ENCODE measurements around the gene STRN3. TPM values are rescaled to one million over a fixed set of nuclear protein-coding genes. Genes with fewer than 3 reads are reported as not detected.
A peak's percentile ranks its signal among the peaks of the same experiment; 100 is the strongest.
"Not testable (repeated sequence)": the region's sequence is repeated elsewhere in the genome, so short reads cannot be mapped to it uniquely, and the experiment has no call there.

Gene STRN3
- total RNA-seq, 8 experiments from 2014 or later, result 27.9 to 54.3 (median 37.1) TPM

GRCh38 chr14:31051511-31051910 lies 25.3 kb upstream of the STRN3 start:
- Histone ChIP-seq H3K4me3 (no peak overlapping the region), H3K27ac (no peak overlapping the region), H3K4me1 (replicated peaks in 1 of 2) (no peaks in the 10 kb centered on the region)
- in situ Hi-C loops (cut with MboI; ENCODE audit: low pct_unique_long_range_greater_than_20kb in 2 of 9, low sequenced_read_pairs in 9 of 9, unreplicated experiment in 9 of 9), result no loop called here
- ATAC-seq (replicated peaks in 6 of 8), result no peak
- 44 to 95% (median 75%) methylated on average over 2 to 3 of the region's 4 CpGs; no CpG with 5 or more reads in 1 of the 10 experiments for WGBS, 10 experiments

- in situ Hi-C loops (cut with MboI; ENCODE audit: low pct_unique_long_range_greater_than_20kb in 2 of 9, low sequenced_read_pairs in 9 of 9, unreplicated experiment in 9 of 9), result no loop called here
- ATAC-seq (replicated peaks in 6 of 8), result no peak
- 82 to 100% (median 95%) methylated on average over 1 to 5 of the region's 7 CpGs; no CpG with 5 or more reads in 1 of the 10 experiments for WGBS, 10 experiments
- Histone ChIP-seq H3K27ac (no peak overlapping the region), H3K4me1 (replicated peaks in 1 of 2) (no peaks in the 10 kb centered on the region), H3K4me3 (no peak overlapping the region)
Measured at GRCh38 chr14:31051023-31051422, 24.8 kb upstream of the STRN3 start.

- no peaks in the 10 kb centered on the region for H3K4me1 ChIP-seq (replicated peaks in 1 of 2)
- no peak overlapping the region for H3K27ac ChIP-seq
- 36 to 100% (median 83%) methylated on average over 1 to 5 of the region's 10 CpGs; no CpG with 5 or more reads in 3 of the 10 experiments for WGBS, 10 experiments
- ATAC-seq (replicated peaks in 6 of 8), result no peak
- H3K4me3 ChIP-seq, result no peak overlapping the region
- in situ Hi-C loops (cut with MboI; ENCODE audit: low pct_unique_long_range_greater_than_20kb in 2 of 9, low sequenced_read_pairs in 9 of 9, unreplicated experiment in 9 of 9), result no loop called here
Measured at GRCh38 chr14:31047503-31047902, 21.3 kb upstream of the STRN3 start.

GRCh38 chr14:31045501-31046080 lies 19.4 kb upstream of the STRN3 start:
- ATAC-seq (replicated peaks in 6 of 8), result peak in 2 of 8 experiments; percentile 16 to 27
- 60 to 100% (median 88%) methylated on average over 1 to 5 of the region's 8 CpGs; no CpG with 5 or more reads in 2 of the 10 experiments for WGBS, 10 experiments
- H3K4me1 ChIP-seq (replicated peaks in 1 of 2), result no peaks in the 10 kb centered on the region
- no peak overlapping the region for H3K27ac ChIP-seq
- H3K4me3 ChIP-seq, result no peak overlapping the region
- in situ Hi-C loops (cut with MboI; ENCODE audit: low pct_unique_long_range_greater_than_20kb in 2 of 9, low sequenced_read_pairs in 9 of 9, unreplicated experiment in 9 of 9), result no loop called here

- ATAC-seq (replicated peaks in 6 of 8), result no peak
- no peaks in the 10 kb centered on the region for H3K4me1 ChIP-seq (replicated peaks in 1 of 2)
- H3K4me3 ChIP-seq, result no peak overlapping the region
- in situ Hi-C loops (cut with MboI; ENCODE audit: low pct_unique_long_range_greater_than_20kb in 2 of 9, low sequenced_read_pairs in 9 of 9, unreplicated experiment in 9 of 9), result no loop called here
- WGBS, 10 experiments, result 40 to 95% (median 82%) methylated on average over 2 to 3 of the region's 3 CpGs; no CpG with 5 or more reads in 1 of the 10 experiments
- no peak overlapping the region for H3K27ac ChIP-seq
Measured at GRCh38 chr14:31043379-31043778, 17.2 kb upstream of the STRN3 start.

GRCh38 chr14:31042893-31043292 lies 16.7 kb upstream of the STRN3 start:
- H3K27ac ChIP-seq; H3K4me1 ChIP-seq (replicated peaks in 1 of 2); H3K4me3 ChIP-seq; ATAC-seq (replicated peaks in 6 of 8); in situ Hi-C loops (cut with MboI; ENCODE audit: low pct_unique_long_range_greater_than_20kb in 2 of 9, low sequenced_read_pairs in 9 of 9, unreplicated experiment in 9 of 9): not testable (repeated sequence)
- 57 to 100% (median 94%) methylated on average over 1 to 9 of the region's 10 CpGs; no CpG with 5 or more reads in 2 of the 10 experiments for WGBS, 10 experiments

GRCh38 chr14:31042300-31042699 lies 16.1 kb upstream of the STRN3 start:
- in situ Hi-C loops (cut with MboI; ENCODE audit: low pct_unique_long_range_greater_than_20kb in 2 of 9, low sequenced_read_pairs in 9 of 9, unreplicated experiment in 9 of 9), result no loop called here
- ATAC-seq (replicated peaks in 6 of 8), result no peak
- Histone ChIP-seq H3K27ac (no peak overlapping the region), H3K4me1 (replicated peaks in 1 of 2) (no peaks in the 10 kb centered on the region), H3K4me3 (no peak overlapping the region)
- 86 to 100% (median 93%) methylated on average over 1 of the region's 1 CpG; no CpG with 5 or more reads in 3 of the 10 experiments for WGBS, 10 experiments

GRCh38 chr14:31038521-31039166 lies 12.5 kb upstream of the STRN3 start:
- ATAC-seq (replicated peaks in 6 of 8), result peak in 1 of 8 experiments; percentile 32
- in situ Hi-C loops (cut with MboI; ENCODE audit: low pct_unique_long_range_greater_than_20kb in 2 of 9, low sequenced_read_pairs in 9 of 9, unreplicated experiment in 9 of 9), result no loop called here
- WGBS, 10 experiments, result 40 to 100% (median 83%) methylated on average over 1 to 2 of the region's 3 CpGs
- Histone ChIP-seq H3K27ac (no peak overlapping the region), H3K4me3 (no peak overlapping the region), H3K4me1 (replicated peaks in 1 of 2) (no peaks in the 10 kb centered on the region)

GRCh38 chr14:31037709-31038221 lies 11.6 kb upstream of the STRN3 start:
- in situ Hi-C loops (cut with MboI; ENCODE audit: low pct_unique_long_range_greater_than_20kb in 2 of 9, low sequenced_read_pairs in 9 of 9, unreplicated experiment in 9 of 9), result no loop called here
- Histone ChIP-seq H3K27ac (no peak overlapping the region), H3K4me3 (no peak overlapping the region), H3K4me1 (replicated peaks in 1 of 2) (no peaks in the 10 kb centered on the region)
- WGBS, 10 experiments, result 38 to 100% (median 88%) methylated on average over 1 of the region's 1 CpG; no CpG with 5 or more reads in 5 of the 10 experiments
- no peak for ATAC-seq (replicated peaks in 6 of 8)

GRCh38 chr14:31036552-31036951 lies 10.4 kb upstream of the STRN3 start:
- in situ Hi-C loops (cut with MboI; ENCODE audit: low pct_unique_long_range_greater_than_20kb in 2 of 9, low sequenced_read_pairs in 9 of 9, unreplicated experiment in 9 of 9), result no loop called here
- Histone ChIP-seq H3K27ac (no peak overlapping the region), H3K4me1 (replicated peaks in 1 of 2) (no peaks in the 10 kb centered on the region), H3K4me3 (no peak overlapping the region)
- WGBS, 10 experiments, result 80 to 100% (median 100%) methylated on average over 1 to 4 of the region's 4 CpGs; no CpG with 5 or more reads in 2 of the 10 experiments
- no peak for ATAC-seq (replicated peaks in 6 of 8)

GRCh38 chr14:31030469-31030868 lies 4.3 kb upstream of the STRN3 start:
- in situ Hi-C loops (cut with MboI; ENCODE audit: low pct_unique_long_range_greater_than_20kb in 2 of 9, low sequenced_read_pairs in 9 of 9, unreplicated experiment in 9 of 9), result no loop called here
- WGBS, 10 experiments, result 67 to 100% (median 86%) methylated on average over 1 to 5 of the region's 5 CpGs
- H3K4me3 ChIP-seq, result no peak overlapping the region
- no peak overlapping the region for H3K27ac ChIP-seq
- no peak for ATAC-seq (replicated peaks in 6 of 8)
- H3K4me1 ChIP-seq (replicated peaks in 1 of 2), result no peaks in the 10 kb centered on the region

- ATAC-seq (replicated peaks in 6 of 8), result no peak
- Histone ChIP-seq H3K4me1 (replicated peaks in 1 of 2) (no peaks in the 10 kb centered on the region), H3K27ac (no peak overlapping the region), H3K4me3 (no peak overlapping the region)
- 20 to 100% (median 90%) methylated on average over 1 to 2 of the region's 3 CpGs; no CpG with 5 or more reads in 1 of the 10 experiments for WGBS, 10 experiments
- in situ Hi-C loops (cut with MboI; ENCODE audit: low pct_unique_long_range_greater_than_20kb in 2 of 9, low sequenced_read_pairs in 9 of 9, unreplicated experiment in 9 of 9), result no loop called here
Measured at GRCh38 chr14:31029016-31029970, 3.1 kb upstream of the STRN3 start.

GRCh38 chr14:31027847-31028246 lies 1.7 kb upstream of the STRN3 start:
- H3K27ac ChIP-seq, result no peak overlapping the region
- in situ Hi-C loops (cut with MboI; ENCODE audit: low pct_unique_long_range_greater_than_20kb in 2 of 9, low sequenced_read_pairs in 9 of 9, unreplicated experiment in 9 of 9), result no loop called here
- peaks cover 0 to 5% of the 10 kb centered on the region in 2 donors for H3K4me1 ChIP-seq (replicated peaks in 1 of 2)
- 42 to 100% (median 90%) methylated on average over 1 of the region's 1 CpG for WGBS, 10 experiments
- ATAC-seq (replicated peaks in 6 of 8), result no peak
- no peak overlapping the region for H3K4me3 ChIP-seq

Measured in motor neuron (in vitro differentiated cells).